Nephron (organoid): Measurements from ENCODE around the gene DDX3X.

Experiments used
- H3K27ac Mint-ChIP-seq, 3 experiments: 2 replicates each; pipeline ENCODE4 v1.8.0; 2020; ENCODE audit warnings: mixed read lengths in 3 of 3, mild to moderate bottlenecking in 2 of 3, moderate library complexity in 1 of 3
- H3K27me3 Mint-ChIP-seq: 2 replicates; pipeline ENCODE4 v1.8.0; 2021; ENCODE audit warnings: low read depth, mild to moderate bottlenecking, moderate library complexity, mixed read lengths
- H3K36me3 Mint-ChIP-seq: 2 replicates; pipeline ENCODE4 v1.8.0; 2020; ENCODE audit warnings: low read depth, mixed read lengths
- H3K4me1 Mint-ChIP-seq: 2 replicates; pipeline ENCODE4 v1.8.0; 2020; ENCODE audit warnings: mixed read lengths
- H3K4me3 Mint-ChIP-seq, 3 experiments: 2 replicates each; pipeline ENCODE4 v1.8.0; 2020; ENCODE audit warnings: mild to moderate bottlenecking in 3 of 3, mixed read lengths in 3 of 3, moderate library complexity in 2 of 3
- H3K9me3 Mint-ChIP-seq: 2 replicates; pipeline ENCODE4 v1.8.0; 2020; ENCODE audit warnings: mixed read lengths
- CTCF ChIP-seq, 3 experiments: fragments of 200-600 bp; sonication (generic); IDR thresholded peaks; one replicate each; pipeline ENCODE4 v1.5.0; 2021; ENCODE audit warnings: antibody characterized with exemption in 3 of 3; ENCODE audit not compliant: unreplicated experiment in 3 of 3

Gene DDX3X

GRCh38 chrX:41377624-41378023 lies 43.7 kb downstream of the DDX3X start:
- H3K27ac Mint-ChIP-seq: no peak overlapping the region
- peaks cover 10% of the 10 kb centered on the region for H3K9me3 Mint-ChIP-seq
- H3K36me3 Mint-ChIP-seq: no peaks in the 10 kb centered on the region
- H3K4me1 Mint-ChIP-seq: no peaks in the 10 kb centered on the region
- no peak for TF ChIP-seq CTCF (IDR thresholded peaks at IDR 0.05; ENCODE audit: unreplicated experiment in 3 of 3)
- H3K27me3 Mint-ChIP-seq: no peaks in the 10 kb centered on the region
- no peak overlapping the region for H3K4me3 Mint-ChIP-seq

GRCh38 chrX:41381685-41382084 lies 47.7 kb downstream of the DDX3X start:
- Mint-ChIP-seq H3K4me1 (peaks cover 9% of the 10 kb centered on the region), H3K36me3 (no peaks in the 10 kb centered on the region), H3K9me3 (peaks cover 9% of the 10 kb centered on the region), H3K4me3 (no peak overlapping the region), H3K27ac (no peak overlapping the region), H3K27me3 (no peaks in the 10 kb centered on the region)
- no peak for TF ChIP-seq CTCF (IDR thresholded peaks at IDR 0.05; ENCODE audit: unreplicated experiment in 3 of 3)

- no peaks in the 10 kb centered on the region for H3K27me3 Mint-ChIP-seq
- peaks cover 9% of the 10 kb centered on the region for H3K4me1 Mint-ChIP-seq
Observed at GRCh38 chrX:41382714-41383645, 49.0 kb downstream of the DDX3X start.

GRCh38 chrX:41384051-41384705 lies 50.2 kb downstream of the DDX3X start:
- Mint-ChIP-seq H3K9me3 (peaks cover 11% of the 10 kb centered on the region), H3K4me3 (no peak overlapping the region), H3K27me3 (no peaks in the 10 kb centered on the region), H3K4me1 (peaks cover 9% of the 10 kb centered on the region), H3K36me3 (no peaks in the 10 kb centered on the region), H3K27ac (no peak overlapping the region)
- no peak for TF ChIP-seq CTCF (IDR thresholded peaks at IDR 0.05; ENCODE audit: unreplicated experiment in 3 of 3)

More at GRCh38 chrX:41382714-41383645, 49.0 kb downstream of the DDX3X start:
- Mint-ChIP-seq H3K36me3 (no peaks in the 10 kb centered on the region), H3K4me3 (no peak overlapping the region), H3K27ac (peak overlapping the region; percentile 2 to 67 (median 20)), H3K9me3 (peaks cover 10% of the 10 kb centered on the region)
- no peak for TF ChIP-seq CTCF (IDR thresholded peaks at IDR 0.05; ENCODE audit: unreplicated experiment in 3 of 3)

GRCh38 chrX:41386222-41386990 lies 52.4 kb downstream of the DDX3X start:
- Mint-ChIP-seq H3K4me3 (no peak overlapping the region), H3K9me3 (peaks cover 18% of the 10 kb centered on the region), H3K27me3 (no peaks in the 10 kb centered on the region), H3K4me1 (peaks cover 9% of the 10 kb centered on the region), H3K27ac (no peak overlapping the region), H3K36me3 (no peaks in the 10 kb centered on the region)
- TF ChIP-seq CTCF (IDR thresholded peaks at IDR 0.05; ENCODE audit: unreplicated experiment in 3 of 3): no peak
